OCI-M2 (cell line): Measurements from ENCODE around the gene DIPK2B.

Experiments used
- DNase-seq: peaks from one replicate; lab custom pipeline; 2025; ENCODE audit not compliant: unreplicated experiment; lab: John Stamatoyannopoulos, UW

The DIPK2B gene

GRCh38 chrX:45164021-45164621, 36.6 kb downstream of the DIPK2B start:
- DNase-seq = no peak

GRCh38 chrX:45157647-45158046, 43.0 kb downstream of the DIPK2B start:
- DNase-seq = no peak

GRCh38 chrX:45154462-45154861, 46.2 kb downstream of the DIPK2B start:
- DNase-seq = no peak

- no peak for DNase-seq
Observed at GRCh38 chrX:45154033-45154360, 46.7 kb downstream of the DIPK2B start.
